GM19239 (cell line): ENCODE measurements around the gene FAM236A.
"Not testable (repeated sequence)": the region's sequence is repeated elsewhere in the genome, so short reads cannot be mapped to it uniquely, and the experiment has no call there.

Experiments used
- DNase-seq: peaks from one replicate; pipeline ENCODE4 v3.0.0; 2011; ENCODE audit warnings: low spot score; ENCODE audit not compliant: insufficient read length
- FAIRE-seq: peaks from 2 replicates; lab custom pipeline; 2011; peaks lifted over from hg19 to GRCh38; lab: Jason Lieb, UNC

The FAM236A gene

GRCh38 chrX:72937906-72938305, at the start of gene FAM236A:
FAM236A (plus strand) TSS chrX:72938206; CDS start chrX:72938263, 57 bp downstream.
- not testable (repeated sequence) for FAIRE-seq, DNase-seq

GRCh38 chrX:72889740-72890139, 48.3 kb upstream of the FAM236A start:
- not testable (repeated sequence) for DNase-seq, FAIRE-seq

- not testable (repeated sequence) for FAIRE-seq, DNase-seq
These were observed 25.7 kb upstream of the FAM236A start, which contains the start of gene FAM236C for GRCh38 chrX:72912315-72912714. FAM236C (plus strand) TSS chrX:72912615; CDS start chrX:72912715, 100 bp downstream.

- not testable (repeated sequence) for FAIRE-seq
These were observed 21.9 kb upstream of the FAM236A start for GRCh38 chrX:72916096-72916495.

GRCh38 chrX:72932283-72932682, 5.7 kb upstream of the FAM236A start:
- FAIRE-seq, DNase-seq: not testable (repeated sequence)

More at GRCh38 chrX:72916096-72916495, 21.9 kb upstream of the FAM236A start:
- not testable (repeated sequence) for DNase-seq

- DNase-seq: not testable (repeated sequence)
- peak; percentile 97 for FAIRE-seq
These were observed 1.6 kb upstream of the FAM236A start for GRCh38 chrX:72936455-72936854.

- peak; percentile 33 for FAIRE-seq
These were observed 1.0 kb upstream of the FAM236A start for GRCh38 chrX:72936882-72937455.

GRCh38 chrX:72942272-72942671, 4.3 kb downstream of the FAM236A start:
- FAIRE-seq: not testable (repeated sequence)

More at GRCh38 chrX:72936882-72937455, 1.0 kb upstream of the FAM236A start:
- not testable (repeated sequence) for DNase-seq

GRCh38 chrX:72943035-72943818, 5.2 kb downstream of the FAM236A start:
- DNase-seq: not testable (repeated sequence)
- FAIRE-seq: peak; percentile 99

More at GRCh38 chrX:72942272-72942671, 4.3 kb downstream of the FAM236A start:
- DNase-seq: not testable (repeated sequence)

- peak; percentile 76 for FAIRE-seq
- DNase-seq: not testable (repeated sequence)
These were observed 5.8 kb downstream of the FAM236A start, which contains the start of gene DMRTC1 for GRCh38 chrX:72943819-72944169. DMRTC1 (minus strand) TSS chrX:72943837; CDS start chrX:72875694, 68,143 bp downstream.

GRCh38 chrX:72959971-72960370, 22.0 kb downstream of the FAM236A start:
- not testable (repeated sequence) for FAIRE-seq, DNase-seq

- not testable (repeated sequence) for FAIRE-seq, DNase-seq
These were observed 33.9 kb downstream of the FAM236A start for GRCh38 chrX:72971859-72972258.

- not testable (repeated sequence) for DNase-seq, FAIRE-seq
These were observed 36.9 kb downstream of the FAM236A start for GRCh38 chrX:72974885-72975284.

- DNase-seq, FAIRE-seq: not testable (repeated sequence)
These were observed 43.0 kb downstream of the FAM236A start for GRCh38 chrX:72980894-72981469.
